ENCODE data around the gene MACROD1.
"Not testable (repeated sequence)": the region's sequence is repeated elsewhere in the genome, so short reads cannot be mapped to it uniquely, and the experiment has no call there.

The MACROD1 gene

DNA sequence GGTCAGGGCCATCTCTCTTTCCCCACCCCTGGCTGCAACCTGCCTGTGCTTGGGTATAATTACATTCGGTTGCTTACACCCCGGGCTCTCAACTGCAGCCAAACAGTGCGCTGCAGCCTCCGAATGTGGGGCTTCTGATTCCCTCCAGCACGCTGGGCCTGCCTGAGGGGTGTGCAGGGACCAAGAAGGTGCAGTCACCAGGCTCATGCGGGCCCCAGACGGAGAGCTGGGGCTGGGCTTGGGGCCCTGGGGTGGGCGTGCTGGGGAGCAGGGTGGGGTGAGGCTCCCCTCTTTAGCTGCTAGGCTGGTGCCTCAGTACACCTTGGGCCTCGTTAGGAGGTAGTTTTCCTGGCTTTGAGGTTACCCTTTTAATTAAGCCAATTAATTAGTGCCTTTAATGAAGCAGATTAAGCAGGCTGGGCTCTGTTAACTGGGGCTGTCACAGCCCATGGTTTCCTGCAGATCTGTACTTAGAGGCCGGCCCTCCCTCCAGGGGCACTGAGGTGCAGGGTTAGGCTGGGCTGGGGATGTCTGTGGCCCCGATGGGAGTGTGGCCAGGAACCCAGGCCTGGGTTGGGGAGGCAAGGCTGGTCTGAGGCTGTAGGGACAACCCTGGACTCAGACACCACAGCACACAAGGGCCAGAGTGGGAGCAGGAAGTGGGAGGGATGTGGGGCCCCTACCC lies 112.8 kb downstream of the MACROD1 start:
- no peak for DNase-seq

DNA sequence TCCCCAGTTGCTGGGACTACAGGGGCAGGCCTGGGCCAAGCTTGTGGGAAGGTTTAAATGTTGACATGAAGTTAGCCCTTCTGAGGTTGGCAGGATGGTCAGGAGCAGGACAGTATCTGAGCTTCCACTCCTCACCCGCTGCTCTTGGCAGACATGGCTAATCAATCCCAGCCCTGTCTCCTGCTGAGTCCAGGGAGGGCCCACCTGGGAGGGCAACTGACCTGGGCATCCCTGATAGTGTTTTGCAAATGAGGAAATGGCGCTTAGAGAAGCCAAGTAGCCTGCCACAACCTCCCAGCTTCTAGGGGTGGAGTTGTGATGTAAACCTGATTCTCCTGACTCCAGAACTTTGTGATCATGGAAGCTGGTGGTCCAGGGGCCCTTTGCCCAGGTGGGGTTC lies 113.5 kb downstream of the MACROD1 start:
- DNase-seq: no peak

- no peak for DNase-seq
Measured at GRCh38 chr11:64051297-64051696, 114.6 kb downstream of the MACROD1 start.

GRCh38 chr11:64049509-64049908 lies 116.4 kb downstream of the MACROD1 start:
- DNase-seq: no peak

DNA sequence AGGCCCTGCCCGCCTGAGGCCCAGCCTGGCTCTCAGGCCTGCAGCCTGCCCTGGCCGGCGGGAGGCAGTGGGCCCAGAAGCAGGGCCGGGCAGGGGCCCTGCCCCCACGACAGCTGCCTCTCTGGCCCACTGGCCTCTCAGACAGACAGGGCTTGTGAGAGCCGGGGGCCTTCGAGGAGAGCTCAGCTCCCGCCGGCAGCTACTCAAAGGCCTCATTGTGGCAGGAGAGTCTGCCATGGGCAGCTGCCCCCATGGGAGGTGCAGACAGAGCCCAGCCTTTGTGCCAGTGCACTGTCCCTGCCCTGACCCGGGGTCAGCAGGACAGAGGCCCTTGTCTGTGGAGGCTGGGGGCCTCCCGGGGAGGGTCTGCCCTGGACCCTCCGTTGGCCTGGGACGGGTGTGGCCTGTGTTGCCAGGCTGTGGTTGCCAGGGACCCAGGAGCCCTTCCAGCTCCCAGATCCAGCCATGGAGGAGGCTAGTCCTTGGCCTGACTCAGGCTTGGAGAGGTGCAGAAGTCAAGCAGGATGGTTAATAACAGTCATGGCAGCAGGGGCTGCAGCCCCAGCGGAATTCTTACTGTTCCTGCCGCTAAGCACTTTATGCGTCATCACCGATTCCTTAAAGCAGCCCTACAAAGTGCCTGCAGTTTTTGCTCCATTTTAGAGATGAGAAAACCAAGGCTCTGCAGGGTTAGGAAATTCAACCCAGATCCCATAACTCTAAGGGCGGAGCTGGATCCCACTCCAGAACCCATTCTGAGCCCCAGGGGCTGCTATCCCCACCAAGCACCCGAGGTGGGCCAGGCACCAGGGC lies 117.7 kb downstream of the MACROD1 start:
- no peak for DNase-seq

GRCh38 chr11:64047373-64047772 lies 118.5 kb downstream of the MACROD1 start:
- DNase-seq: not testable (repeated sequence)

GRCh38 chr11:64045700-64046099 lies 120.2 kb downstream of the MACROD1 start:
- DNase-seq: no peak

DNA sequence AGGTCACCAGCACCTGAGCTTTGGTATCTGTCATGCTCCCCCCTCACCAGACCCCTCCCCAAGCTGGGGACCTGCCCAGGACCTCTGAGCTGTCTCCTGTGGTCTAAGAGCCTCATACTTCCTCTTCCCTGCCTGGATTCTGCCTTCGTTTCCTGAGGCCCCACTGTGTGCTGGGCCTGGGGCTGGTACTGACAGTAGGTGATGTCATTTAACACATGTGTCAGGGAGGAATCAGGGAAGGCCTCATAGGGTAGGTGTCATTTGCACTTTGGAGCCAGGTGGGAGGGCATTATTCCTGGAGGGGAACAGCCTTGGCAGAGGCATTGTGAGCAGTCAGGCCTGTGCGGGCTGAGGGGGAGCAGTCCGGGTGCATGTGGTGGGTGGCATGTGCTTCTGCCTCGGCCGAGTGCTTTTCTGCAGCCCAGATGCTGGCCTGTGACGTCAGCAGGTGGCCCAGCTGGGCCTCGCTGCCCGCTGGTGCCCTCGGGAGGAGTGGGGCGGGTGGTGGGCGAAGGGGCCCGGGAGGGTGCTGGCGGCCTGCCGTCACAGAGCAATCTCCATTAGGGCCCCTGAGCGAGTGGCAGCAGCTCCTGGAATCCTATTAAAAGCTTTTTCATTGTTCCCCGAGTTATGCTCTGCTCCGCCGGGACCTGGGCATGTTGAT lies 121.1 kb downstream of the MACROD1 start:
- DNase-seq: no peak

DNA sequence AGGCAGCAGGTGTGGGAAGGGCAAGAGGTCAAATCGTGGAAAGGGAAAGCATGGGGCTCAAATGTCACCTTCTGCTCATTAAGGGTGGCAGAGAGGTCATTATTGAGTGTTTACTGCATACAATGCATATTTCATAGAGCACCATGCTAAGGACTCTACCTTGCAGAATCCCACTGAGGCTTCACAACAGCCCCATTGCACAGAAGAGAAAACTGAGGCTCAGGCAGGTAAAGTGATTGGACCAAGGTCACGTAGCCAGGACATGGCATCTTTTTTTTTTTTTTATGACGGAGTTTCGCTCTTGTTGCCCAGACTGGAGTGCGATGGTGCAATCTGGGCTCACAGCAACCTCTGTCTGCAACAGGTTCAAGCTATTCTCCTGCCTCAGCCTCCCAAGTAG lies 122.4 kb downstream of the MACROD1 start:
- DNase-seq: no peak

GRCh38 chr11:64042301-64042700 lies 123.6 kb downstream of the MACROD1 start:
- DNase-seq: no peak

DNA sequence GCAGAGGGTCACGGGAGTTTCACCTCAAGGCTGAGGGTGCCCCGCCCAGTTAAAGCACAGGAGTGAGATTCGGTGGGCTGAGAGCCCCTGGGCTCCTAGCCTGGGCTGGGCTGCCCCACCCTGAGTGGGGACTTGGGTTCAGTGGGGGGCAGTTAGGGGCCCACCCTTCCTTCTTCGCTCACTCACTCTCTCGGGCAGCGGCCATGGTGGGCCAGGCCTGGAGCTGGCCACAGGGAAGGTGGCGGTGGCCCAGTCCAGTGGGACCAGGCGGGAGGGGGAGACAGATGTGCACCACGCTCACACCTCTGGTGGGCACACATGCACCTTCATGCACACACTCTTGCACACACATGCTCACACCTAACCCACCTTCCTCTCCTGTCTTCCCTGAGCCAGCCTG lies 124.1 kb downstream of the MACROD1 start:
- DNase-seq: no peak

GRCh38 chr11:64040684-64041322 lies 125.1 kb downstream of the MACROD1 start:
- no peak for DNase-seq

- no peak for DNase-seq
Measured at GRCh38 chr11:64039012-64039665, 126.8 kb downstream of the MACROD1 start.

GRCh38 chr11:64038500-64038899 lies 127.4 kb downstream of the MACROD1 start:
- DNase-seq: no peak

GRCh38 chr11:64037027-64037634 lies 128.8 kb downstream of the MACROD1 start:
- no peak for DNase-seq

GRCh38 chr11:64036087-64037026 lies 129.6 kb downstream of the MACROD1 start:
- DNase-seq: no peak

DNA sequence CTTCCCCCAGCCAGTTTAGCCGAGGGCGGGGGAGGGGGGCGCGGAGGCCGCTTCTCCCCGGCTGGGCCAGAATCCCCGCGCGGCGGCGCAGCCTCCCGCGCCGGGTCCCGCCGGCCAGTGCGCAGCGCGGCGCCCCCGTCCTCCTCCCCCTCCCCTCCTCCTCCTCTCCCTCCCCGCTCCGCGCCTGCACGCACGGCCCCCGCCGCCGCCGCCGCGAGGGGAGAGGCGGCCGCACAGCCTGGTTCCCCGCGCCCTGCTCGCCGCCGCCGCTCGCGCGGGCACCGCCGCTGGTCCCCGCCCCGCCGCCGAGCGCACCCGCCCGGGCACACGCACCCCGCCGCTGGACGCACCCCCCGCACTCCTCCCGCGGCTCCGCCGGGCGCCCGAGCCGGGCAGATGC lies 130.3 kb downstream of the MACROD1 start, which contains the start of gene FLRT1:
FLRT1 (plus strand) TSS at position 356 of the 400 bp plus-strand sequence. CDS start 80,337 bp downstream, outside the sequence.
- no peak for DNase-seq

DNA sequence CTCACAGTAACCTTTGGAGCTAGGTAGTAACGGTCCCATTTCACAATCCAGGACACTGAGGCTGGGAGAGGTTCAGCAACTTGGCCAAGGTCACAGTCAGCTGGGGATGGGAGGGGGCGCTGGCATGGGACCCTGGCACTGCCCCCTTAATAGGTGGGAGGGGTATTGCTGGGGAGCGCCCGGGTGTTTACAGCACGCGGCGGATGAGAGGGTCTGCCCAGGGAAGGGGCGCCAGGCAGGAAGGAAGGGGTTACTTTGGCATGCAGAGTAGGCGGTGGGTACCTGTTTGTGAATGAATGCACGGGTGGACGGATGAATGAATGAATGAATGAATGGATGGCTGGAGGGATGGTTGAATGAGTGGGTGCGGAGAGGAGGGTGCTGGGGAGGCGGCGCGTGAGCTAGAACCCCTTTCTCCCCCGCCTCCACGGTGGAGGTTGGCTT lies 130.8 kb downstream of the MACROD1 start:
- no peak for DNase-seq

DNA sequence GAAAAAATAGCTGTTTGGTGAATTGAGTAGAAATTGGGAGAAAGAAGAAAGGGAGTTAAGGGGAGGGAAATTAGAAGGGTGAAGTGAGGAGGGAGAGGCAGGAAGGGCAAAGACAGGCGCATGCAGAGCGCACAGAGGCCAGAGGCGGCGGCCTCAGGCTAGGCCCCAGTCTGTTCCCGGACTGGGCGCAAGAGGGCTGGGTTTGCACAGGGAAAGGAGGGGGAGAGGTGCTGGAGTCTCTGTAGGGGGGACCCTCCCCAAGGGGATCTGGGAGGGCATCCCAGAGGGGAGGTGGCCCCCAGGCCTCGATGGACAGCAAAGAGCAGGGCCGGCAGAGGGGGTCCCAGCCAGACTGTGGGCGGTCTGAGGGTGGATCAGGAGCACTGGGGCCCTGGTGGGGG lies 131.5 kb downstream of the MACROD1 start:
- DNase-seq: no peak

- DNase-seq: no peak
Measured at GRCh38 chr11:64032050-64032449, 133.9 kb downstream of the MACROD1 start.

DNA sequence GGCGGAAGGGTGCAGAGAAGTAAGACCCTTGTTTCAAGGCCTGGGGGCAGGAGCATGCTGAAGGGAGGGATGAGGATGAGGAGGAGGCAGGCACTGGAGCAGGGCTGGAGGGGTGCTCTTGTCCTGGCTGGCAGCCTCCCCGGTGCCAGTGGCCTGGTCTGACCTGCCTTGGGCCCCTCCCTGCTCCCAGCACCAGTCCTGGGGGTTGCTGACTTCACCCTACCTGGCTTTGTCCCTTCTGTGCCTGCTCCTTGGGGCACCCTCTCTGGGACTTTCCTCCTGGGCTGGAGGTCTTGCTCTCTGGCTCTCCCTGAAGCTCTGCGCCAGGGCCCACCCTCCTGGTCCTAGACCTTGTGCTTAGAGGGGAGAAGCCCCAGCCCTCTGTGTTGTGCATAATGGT lies 134.9 kb downstream of the MACROD1 start:
- no peak for DNase-seq

All from T-helper 9 cell (primary cell).